UCSD-AML1 (cell line): ENCODE results near the gene TTYH2.

Experiments
- DNase-seq: peaks from one replicate; lab custom pipeline; 2025; ENCODE audit not compliant: unreplicated experiment; lab: John Stamatoyannopoulos, UW

Gene TTYH2

GRCh38 chr17:74213861-74214391 is 555 bp downstream of the TTYH2 start:
- DNase-seq = peak; percentile 53

GRCh38 chr17:74214484-74215341 is 1.3 kb downstream of the TTYH2 start:
- no peak for DNase-seq

DNA sequence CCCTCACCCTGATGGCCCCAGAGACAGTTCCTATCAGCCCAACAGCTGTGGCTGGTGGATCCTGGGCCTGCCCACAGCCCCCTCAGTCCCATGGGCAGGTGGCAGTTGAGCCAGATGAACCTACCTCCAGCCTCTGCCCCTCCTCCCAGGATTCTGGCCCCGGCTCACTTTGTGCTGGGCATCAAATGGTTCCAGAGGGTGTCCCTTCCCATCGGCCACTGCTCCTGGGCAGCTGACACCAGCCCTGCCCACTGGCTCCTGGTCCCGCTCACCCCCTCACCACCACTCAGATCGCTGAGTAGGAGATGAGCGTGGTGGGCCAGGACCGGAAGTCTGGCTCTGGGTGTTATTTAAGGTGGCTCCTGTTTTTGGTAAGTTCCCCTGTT is 2.0 kb downstream of the TTYH2 start:
- DNase-seq = no peak

- no peak for DNase-seq
Measured at GRCh38 chr17:74216505-74216904, 3.1 kb downstream of the TTYH2 start.

- no peak for DNase-seq
Measured at GRCh38 chr17:74217037-74217730, 3.8 kb downstream of the TTYH2 start.

DNA sequence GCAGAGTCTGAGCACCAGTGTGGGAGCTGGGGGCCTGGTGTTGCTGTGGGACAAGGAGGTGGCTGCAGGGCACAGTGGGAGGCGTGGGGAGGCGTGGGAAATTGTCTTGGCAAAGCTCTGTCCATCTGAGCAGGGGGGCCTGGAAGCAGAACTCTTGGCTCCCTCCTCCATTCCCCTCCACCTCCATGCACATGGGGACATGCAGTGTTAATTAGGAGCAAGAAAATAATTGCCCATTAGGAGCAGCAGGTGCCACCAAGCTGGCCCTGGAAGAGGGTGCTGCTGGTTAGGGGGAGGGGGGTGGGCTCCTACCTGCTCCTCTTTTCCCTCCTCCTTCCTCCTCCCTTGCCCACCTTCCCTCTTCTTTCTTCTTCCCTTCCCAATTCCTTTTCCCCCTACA is 4.5 kb downstream of the TTYH2 start:
- DNase-seq = no peak

DNA sequence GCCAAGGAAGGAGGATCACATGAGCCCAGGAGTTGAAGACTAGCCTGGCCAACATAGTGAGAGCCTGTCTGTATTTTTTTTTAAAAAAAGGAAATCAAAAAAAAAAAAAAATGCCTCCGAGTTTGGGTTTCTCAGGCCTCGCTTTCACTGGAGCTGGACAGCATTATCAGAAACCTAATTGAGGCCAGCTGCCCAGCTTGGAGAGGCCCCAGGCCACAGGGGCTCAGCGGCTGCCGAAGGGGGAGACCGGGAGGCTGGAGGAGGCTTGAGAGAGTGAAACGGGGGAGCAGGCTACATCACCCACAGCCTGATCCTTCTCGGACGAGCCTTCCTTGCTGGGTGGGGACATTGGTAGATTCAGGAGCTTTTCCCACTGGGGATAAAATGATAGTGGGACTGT is 5.1 kb downstream of the TTYH2 start:
- DNase-seq = no peak

DNA sequence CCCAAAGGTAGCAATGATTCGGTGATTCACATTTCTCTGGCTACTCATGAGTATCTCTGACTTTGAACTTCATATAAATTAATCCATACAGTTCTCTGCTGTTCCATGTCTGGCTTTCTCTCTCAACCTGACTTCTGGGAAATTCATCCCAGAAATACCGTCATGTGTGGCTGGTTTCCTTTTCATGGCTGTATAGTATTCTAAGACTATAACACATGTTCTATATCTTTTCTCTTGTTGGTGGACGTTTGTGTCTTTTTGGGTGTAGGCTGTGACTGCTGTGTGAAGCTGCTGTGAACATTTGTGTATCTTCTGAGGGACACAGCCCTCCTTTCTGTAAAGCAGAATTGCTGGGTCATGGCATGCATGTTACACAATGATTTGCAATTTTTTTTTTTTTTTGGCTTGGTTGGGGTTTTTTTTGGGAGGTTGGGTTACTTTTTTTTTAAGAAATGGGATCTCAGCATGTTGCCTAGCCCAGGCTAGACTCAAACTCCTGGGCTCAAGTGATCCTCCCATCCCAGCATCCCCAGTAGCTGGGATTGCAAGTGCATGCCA is 6.3 kb downstream of the TTYH2 start:
- no peak for DNase-seq

DNA sequence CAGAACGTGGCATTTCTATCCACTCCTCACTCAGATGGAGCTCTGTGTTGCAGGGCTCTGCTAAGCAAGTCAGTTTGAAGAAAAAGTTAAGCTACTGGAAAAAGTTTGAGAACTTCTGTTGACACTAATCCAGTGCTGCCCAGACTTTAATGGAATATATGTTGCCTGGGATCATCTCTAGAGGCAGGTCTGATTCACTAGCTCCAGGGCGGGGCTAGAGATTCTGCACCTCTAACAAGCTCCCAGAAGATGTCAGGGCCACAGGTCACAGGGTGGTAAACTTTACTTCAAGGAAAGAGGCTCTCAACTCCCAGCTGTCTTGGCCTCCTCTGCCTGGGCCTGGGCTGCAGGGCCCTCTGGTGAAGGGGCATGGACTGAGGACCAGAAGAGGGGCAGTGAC is 6.8 kb downstream of the TTYH2 start:
- DNase-seq = no peak

DNA sequence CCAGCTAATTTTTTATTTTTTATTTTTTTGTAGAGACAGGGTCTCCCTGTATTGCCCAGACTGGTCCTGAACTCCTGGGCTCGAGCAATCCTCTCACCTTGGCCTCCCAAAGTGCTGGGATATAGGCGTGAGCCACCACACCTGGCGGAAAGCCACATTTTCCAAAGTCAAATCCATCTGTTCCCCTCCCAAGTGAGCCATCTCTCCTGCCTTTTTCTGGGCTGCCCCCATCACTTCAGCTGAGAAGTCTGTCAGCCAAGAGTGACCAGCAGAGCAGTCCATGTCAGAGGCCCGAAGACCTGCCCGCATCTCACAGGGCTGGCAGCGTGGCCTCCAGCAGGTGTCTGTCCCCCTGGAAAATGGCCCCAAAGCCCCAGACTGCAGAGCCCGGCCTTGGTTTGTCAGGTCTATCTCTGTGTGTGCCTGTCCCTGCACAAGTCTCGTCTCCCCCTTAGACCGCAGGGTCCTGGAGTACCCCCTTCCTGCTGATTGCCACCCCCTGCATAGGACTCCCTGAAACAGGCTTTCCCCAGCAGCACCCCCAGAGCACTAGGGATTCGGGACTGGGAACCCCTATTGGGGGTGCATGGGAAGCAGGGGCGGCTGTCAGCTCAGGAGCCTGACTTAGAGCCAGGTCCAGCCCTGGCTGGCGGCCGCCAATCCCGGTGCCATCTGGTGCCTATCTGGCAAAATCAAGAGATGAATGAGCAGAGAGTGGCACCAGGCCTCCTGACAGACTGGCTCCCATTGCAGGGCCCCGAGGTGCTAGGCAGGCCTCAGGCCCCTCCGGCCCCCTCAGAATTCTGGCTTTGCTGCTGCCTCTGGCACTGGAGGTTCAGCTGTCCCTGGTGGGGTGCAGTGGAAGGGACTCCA is 7.8 kb downstream of the TTYH2 start:
- DNase-seq = no peak

DNA sequence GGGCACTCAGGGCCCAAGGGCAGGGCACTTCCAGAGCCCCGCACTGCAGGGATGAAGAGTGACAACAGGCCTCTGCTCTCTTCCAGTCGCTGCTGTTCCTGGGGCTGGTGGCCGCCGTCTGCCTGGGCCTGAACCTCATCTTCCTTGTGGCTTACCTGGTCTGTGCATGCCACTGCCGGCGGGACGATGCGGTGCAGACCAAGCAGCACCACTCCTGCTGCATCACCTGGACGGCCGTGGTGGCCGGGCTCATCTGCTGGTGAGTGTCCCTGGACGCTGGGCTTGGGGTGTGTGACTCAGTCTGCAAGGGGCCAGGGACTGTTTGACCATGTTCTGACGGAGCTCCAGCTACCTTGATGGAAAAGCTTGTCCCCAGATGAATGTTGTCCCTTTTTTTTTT is 9.0 kb downstream of the TTYH2 start:
- DNase-seq = no peak

- no peak for DNase-seq
Measured at GRCh38 chr17:74223901-74224300, 10.5 kb downstream of the TTYH2 start.

GRCh38 chr17:74224959-74225725 is 11.8 kb downstream of the TTYH2 start:
- no peak for DNase-seq

DNA sequence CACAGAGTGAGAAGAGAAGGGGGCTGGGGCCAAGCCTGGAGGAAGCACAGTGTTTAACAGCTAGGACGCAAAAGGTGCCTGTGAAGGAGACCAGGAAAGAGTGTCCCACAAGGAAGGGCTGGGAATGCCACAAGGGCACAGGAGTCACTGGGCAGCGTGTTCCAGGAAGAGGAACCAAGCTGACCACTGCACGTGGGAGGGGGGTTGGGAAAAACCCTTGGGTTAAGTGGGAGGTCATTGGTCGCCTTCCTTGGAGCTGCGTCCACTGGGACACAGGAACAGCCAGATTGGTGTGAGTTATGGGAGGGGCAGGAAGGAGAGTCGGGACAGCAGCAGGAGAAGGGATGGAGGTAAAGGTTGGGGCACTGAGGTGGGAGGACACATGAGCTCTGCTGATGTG is 12.9 kb downstream of the TTYH2 start:
- no peak for DNase-seq

DNA sequence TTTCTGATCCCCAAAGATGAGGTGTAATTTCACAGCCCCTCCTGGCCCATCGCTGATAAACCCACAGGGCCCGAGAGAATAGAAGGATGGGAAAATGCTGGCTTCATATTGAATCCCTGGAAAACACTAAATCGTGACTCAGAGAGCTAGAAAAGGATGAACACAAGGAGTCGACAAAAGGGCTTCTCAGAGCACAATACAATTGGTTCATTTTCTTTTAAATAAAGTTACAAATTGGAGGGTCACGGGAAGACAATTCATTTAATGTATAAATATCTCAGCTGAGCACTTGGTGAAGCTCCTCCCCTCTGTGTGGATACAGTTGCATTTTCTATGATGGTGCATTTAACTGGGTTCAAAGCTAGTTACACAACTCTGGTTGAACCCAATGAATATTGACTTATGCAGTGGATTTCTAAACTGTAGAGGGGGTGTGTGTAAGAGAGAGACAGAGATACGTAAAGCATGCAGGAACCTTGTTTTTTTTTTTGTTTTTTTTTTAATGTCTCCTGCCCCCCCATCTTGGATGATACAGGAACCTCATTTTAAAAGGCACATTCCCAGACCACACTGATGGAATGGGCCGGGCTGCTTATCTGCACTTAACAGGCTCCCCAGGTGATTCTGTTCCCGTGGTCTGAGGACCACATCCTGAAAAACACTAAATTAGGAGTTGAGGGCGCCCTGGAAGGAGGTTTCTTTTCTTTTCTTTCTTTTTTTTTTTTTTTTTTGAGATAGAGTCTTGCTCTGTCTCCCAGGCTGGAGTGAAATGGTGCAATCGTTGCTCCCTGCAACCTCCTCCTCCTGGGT is 14.1 kb downstream of the TTYH2 start:
- no peak for DNase-seq

DNA sequence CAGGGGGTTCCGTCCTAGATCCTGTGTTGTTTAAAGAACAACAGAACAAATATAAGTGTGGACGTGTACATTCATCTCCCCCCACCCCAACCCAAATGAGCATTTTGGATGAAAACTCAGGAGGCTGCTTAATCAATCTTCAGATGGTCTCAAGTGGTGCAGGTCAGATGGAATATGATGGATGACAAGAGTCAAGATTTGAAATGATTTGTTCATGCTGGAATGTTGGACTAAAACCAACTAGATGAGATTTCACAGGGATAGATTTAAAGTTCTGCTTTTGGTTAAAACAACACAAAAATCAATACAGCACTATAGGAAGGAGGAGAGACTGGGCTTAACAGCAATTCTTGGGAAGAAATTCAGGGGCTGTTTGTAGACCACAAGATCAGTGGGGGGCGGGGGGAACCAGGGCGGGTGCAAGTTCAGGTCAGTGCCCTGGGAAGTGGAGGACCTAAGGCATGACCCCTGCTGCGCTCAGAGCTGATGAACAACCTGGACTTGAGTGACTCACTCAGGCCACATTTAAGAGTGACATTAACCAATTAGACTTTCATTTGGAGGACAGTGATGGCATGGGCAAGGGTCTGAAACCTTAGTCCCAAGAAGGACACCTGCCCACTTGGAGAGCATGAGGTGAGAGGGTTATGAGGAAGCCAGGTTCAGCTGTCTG is 15.1 kb downstream of the TTYH2 start:
- DNase-seq = no peak

DNA sequence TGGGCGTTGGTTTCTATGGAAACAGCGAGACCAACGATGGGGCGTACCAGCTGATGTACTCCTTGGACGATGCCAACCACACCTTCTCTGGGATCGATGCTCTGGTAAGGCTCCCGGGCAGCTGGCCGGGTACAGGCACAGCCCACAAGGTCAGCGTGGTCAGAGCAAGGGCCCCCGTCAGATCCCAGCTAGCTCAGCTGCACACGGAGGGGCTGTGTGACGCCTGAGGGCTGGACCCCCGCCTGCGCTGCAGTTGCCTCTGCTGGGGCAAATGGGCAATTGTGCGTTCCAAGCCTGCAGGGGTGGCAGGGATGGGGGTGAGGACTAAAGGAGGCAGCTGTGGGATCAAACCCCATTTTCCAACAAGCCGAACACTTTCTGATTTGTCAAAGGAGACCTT is 17.5 kb downstream of the TTYH2 start:
- no peak for DNase-seq

- no peak for DNase-seq
Measured at GRCh38 chr17:74231928-74232907, 18.8 kb downstream of the TTYH2 start.
